Right lobe of liver (tissue), 6 donors: ENCODE results near the gene ZMYND10. TPM values are rescaled to one million over a fixed set of nuclear protein-coding genes. Genes with fewer than 3 reads are reported as not detected.
"Not testable (repeated sequence)": the region's sequence is repeated elsewhere in the genome, so short reads cannot be mapped to it uniquely, and the experiment has no call there.

Experiments used
- ATAC-seq, 4 donors: fragments of 200-7000 bp; cut with Tn5 transposase; one replicate each; pipeline ENCODE4 v1.9.1; 2020; ENCODE audit warnings: mild to moderate bottlenecking in 4 of 4, moderate library complexity in 4 of 4
- DNase-seq, 3 donors: peaks; one replicate each; pipeline ENCODE4 v3.0.0-alpha.2; 2020
- H3K27ac ChIP-seq, 3 donors: fragments of 200-600 bp; one replicate each; pipeline ENCODE4 v1.8.0; 2022
- H3K27me3 ChIP-seq, 2 donors: fragments of 200-600 bp; one replicate each; pipeline ENCODE4 v1.8.0; 2022
- H3K36me3 ChIP-seq, 4 donors: fragments of 200-600 bp; sonication (generic) in 1 of 4; one replicate each; pipeline versions ENCODE4 v1.5.1 to v1.8.0; 2017 to 2022; ENCODE audit warnings: control low read depth in 1 of 4
- H3K4me1 ChIP-seq, 4 donors: fragments of 200-600 bp; sonication (generic) in 1 of 4; one replicate each; pipeline versions ENCODE4 v1.5.1 to v1.8.0; 2017 to 2022; ENCODE audit warnings: control low read depth in 1 of 4
- H3K4me3 ChIP-seq, 3 donors: fragments of 200-600 bp; one replicate each; pipeline ENCODE4 v1.8.0; 2022
- H3K9me3 ChIP-seq, 4 donors: fragments of 200-600 bp; sonication (generic) in 1 of 4; one replicate each; pipeline versions ENCODE4 v1.5.1 to v1.8.0; 2017 to 2022; ENCODE audit warnings: control low read depth in 1 of 4
- POLR2A ChIP-seq: fragments of 450-650 bp; IDR thresholded peaks from one replicate; pipeline ENCODE4 v1.6.1; 2017; ENCODE audit warnings: antibody characterized with exemption, mild to moderate bottlenecking
- WGBS: methylation state at CpG from one replicate; pipeline ENCODE4 v1.1.6; 2018; ENCODE audit warnings: low coverage, low lambda C conversion rate; ENCODE audit not compliant: insufficient coverage; ENCODE audit errors: missing lambda C conversion rate; 5-methylcytosine and 5-hydroxymethylcytosine counted together
- intact Hi-C, 2 donors: fragments of 100-400 bp; cut with DNase I; formaldehyde crosslinking; loops; one replicate each; pipeline versions ENCODE4 v1.11.2 to v1.14.1; 2022
- total RNA-seq, 6 experiments: library from RNA; depleted of rRNA in 2 of 6; stranded (reverse); fragments of >200 nt in 2 of 6; fragmentation: NEBNext Ultra II Directional in 3 of 6; extraction: Animal tissue kit (Norgen Biotek cat#: 25700) in 3 of 6; gene quantifications; one replicate each; pipeline versions ENCODE4 v1.1.0 to v1.2.4, GENCODE V29; 2016 to 2023
- TF ChIP-seq, protein P1 (sequence below), 4 donors: fragments of 200-600 bp in 3 of 4; fragments of 450-650 bp in 1 of 4; IDR thresholded peaks; one replicate each; pipeline versions ENCODE4 v1.5.1 to v1.8.0; 2016 to 2022; ENCODE audit warnings: antibody characterized with exemption in 4 of 4, mild to moderate bottlenecking in 2 of 4
- donor health status: DM: no; HTN: yes; CAD: no.
- donor health status: DM: no; HTN: no; CAD: no.
- donor health status: DM: no; HTN: no; CAD: no.
- donor health status: DM: no; HTN: yes; CAD: no.
- donor health status: DM: no; HTN: yes; CAD: no.

The ZMYND10 gene
- total RNA-seq, 6 experiments from 2014 or later, result 0.25 to 0.70 (median 0.46) TPM

DNA sequence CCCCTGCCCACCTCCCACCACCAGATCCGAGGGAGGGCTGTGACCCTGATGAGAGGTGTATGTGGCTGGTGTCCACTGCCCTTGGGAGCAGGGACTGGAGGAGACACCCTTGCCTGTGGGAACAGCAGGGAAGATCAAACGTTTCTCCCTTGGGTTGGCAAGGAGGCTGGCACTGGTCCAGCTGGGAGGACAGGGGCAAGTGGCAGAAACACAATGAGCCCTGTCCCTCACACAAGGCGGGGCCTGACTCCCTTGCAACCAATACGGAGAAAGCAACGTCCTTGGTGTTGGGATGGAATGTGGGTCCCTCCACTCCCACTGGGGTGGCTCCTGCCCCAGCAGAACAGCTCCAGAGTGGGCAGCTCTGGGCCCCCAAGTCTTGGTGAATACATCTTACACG, 28.2 kb downstream of the ZMYND10 start:
- H3K9me3 ChIP-seq, result no peaks in the 10 kb centered on the region
- no peak for ATAC-seq

DNA sequence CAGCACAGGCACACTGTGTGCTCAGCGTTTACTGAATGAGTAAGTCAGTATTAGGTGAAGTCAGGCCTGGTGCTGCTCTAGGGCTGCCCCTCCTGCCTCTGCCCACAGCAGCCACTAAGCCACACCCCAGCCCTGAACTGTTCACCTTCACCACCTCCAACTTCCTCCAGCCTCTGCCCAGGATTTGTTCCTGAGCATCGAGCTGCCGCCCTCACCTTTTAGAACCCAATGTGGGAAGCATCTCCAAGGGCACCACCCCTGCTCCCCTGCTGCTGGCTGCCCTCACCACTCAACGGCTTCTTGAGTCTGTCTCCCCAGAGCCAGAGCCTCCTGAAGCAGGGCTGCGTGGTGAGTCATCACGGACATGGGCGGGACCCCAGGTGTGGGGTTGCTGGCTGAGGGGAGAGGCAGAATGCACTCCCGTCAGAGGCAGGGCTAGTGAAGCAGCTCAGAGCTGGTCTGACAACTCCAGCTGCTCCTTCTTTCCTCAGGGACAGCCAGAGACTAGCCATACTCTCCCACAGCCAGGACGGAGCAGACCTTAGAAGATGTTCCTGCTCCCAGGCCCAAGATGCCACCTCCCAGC, 28.8 kb downstream of the ZMYND10 start:
- ATAC-seq (no peak), DNase-seq (peak in 1 of 3 donors; percentile 32)
- TF ChIP-seq, protein P1, sequence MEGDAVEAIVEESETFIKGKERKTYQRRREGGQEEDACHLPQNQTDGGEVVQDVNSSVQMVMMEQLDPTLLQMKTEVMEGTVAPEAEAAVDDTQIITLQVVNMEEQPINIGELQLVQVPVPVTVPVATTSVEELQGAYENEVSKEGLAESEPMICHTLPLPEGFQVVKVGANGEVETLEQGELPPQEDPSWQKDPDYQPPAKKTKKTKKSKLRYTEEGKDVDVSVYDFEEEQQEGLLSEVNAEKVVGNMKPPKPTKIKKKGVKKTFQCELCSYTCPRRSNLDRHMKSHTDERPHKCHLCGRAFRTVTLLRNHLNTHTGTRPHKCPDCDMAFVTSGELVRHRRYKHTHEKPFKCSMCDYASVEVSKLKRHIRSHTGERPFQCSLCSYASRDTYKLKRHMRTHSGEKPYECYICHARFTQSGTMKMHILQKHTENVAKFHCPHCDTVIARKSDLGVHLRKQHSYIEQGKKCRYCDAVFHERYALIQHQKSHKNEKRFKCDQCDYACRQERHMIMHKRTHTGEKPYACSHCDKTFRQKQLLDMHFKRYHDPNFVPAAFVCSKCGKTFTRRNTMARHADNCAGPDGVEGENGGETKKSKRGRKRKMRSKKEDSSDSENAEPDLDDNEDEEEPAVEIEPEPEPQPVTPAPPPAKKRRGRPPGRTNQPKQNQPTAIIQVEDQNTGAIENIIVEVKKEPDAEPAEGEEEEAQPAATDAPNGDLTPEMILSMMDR (IDR thresholded peaks at IDR 0.05), result no peak
- no peak for TF ChIP-seq POLR2A
- Histone ChIP-seq H3K36me3 (peaks cover 0 to 20% (median 3%) of the 10 kb centered on the region in 4 donors), H3K27ac (no peak overlapping the region), H3K27me3 (no peaks in the 10 kb centered on the region), H3K4me3 (no peak overlapping the region), H3K4me1 (peaks cover 0 to 31% (median 6%) of the 10 kb centered on the region in 4 donors), H3K9me3 (no peaks in the 10 kb centered on the region)
- 76% methylated on average over 8 of the region's 9 CpGs for WGBS
- intact Hi-C loops, result loop anchor here in 1 of 2 donors (5.0 kb wide), 1 partner anchor 34 kb away; no protein-coding TSS in a partner anchor

More for the DNA sequence above, 28.2 kb downstream of the ZMYND10 start:
- H3K4me3 ChIP-seq, result no peak overlapping the region
- no peak for DNase-seq
- H3K27me3 ChIP-seq, result no peaks in the 10 kb centered on the region
- intact Hi-C loops, result loop anchor here in 1 of 2 donors (5.0 kb wide), 1 partner anchor 35 kb away; no protein-coding TSS in a partner anchor
- WGBS, result 40% methylated on average over 2 of the region's 6 CpGs
- no peak for TF ChIP-seq POLR2A
- TF ChIP-seq, protein P1 (IDR thresholded peaks at IDR 0.05), result no peak
- peaks cover 0 to 36% (median 9%) of the 10 kb centered on the region in 4 donors for H3K4me1 ChIP-seq
- H3K36me3 ChIP-seq, result peaks cover 0 to 20% (median 3%) of the 10 kb centered on the region in 4 donors
- no peak overlapping the region for H3K27ac ChIP-seq

DNA sequence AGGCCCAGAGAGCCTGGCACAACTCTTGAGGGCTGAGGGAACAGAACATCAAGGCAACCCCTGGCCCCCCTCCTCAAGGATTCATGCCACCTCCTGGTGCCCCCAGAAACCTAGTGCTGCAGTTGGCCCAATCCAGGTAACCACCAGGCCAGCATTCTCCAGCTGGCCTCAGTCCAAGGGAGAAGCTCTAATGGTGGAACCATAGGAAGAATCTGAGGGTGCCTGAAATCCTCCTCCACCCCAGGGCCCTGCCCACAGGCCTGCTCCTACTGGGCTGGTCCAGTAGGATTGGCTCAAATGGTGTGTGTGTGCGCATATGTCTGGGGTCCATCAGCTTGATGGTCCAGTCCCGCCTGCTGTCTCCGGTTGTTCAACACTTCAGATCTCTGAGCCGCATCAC, 30.7 kb downstream of the ZMYND10 start:
- peaks cover 0 to 20% (median 3%) of the 10 kb centered on the region in 4 donors for H3K36me3 ChIP-seq
- intact Hi-C loops, result loop anchor here in 1 of 2 donors (5.0 kb wide), 1 partner anchor 33 kb away; no protein-coding TSS in a partner anchor
- DNase-seq, result no peak
- peak in 1 of 4 donors; percentile 8 for ATAC-seq
- WGBS, result 100% methylated on average over 3 of the region's 4 CpGs
- H3K27ac ChIP-seq, result no peak overlapping the region
- no peaks in the 10 kb centered on the region for H3K9me3 ChIP-seq
- no peak for TF ChIP-seq POLR2A
- TF ChIP-seq, protein P1 (IDR thresholded peaks at IDR 0.05), result no peak
- no peak overlapping the region for H3K4me3 ChIP-seq
- H3K27me3 ChIP-seq, result no peaks in the 10 kb centered on the region
- peaks cover 0 to 28% (median 5%) of the 10 kb centered on the region in 4 donors for H3K4me1 ChIP-seq

DNA sequence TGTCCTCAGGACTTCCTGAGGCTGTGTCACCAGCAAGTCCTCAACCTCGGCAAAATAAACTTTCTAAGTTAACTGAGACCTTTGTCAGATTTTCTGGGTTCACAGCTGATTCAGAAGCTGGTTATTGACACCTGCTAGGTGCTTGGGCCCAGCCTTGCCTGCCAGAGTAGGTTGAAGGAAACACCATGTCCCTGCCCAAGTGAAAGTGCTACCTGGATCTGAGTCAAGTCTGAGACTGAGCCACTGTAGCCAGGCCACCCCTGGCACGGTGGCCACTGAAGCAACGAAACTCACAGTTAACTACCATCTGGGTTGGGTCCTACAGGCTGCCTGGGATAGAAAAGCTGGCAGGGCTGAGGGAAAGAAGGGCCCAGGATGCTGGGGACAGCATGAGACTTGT, 31.2 kb downstream of the ZMYND10 start:
- intact Hi-C loops, result no loop called here
- Histone ChIP-seq H3K27me3 (no peaks in the 10 kb centered on the region), H3K9me3 (no peaks in the 10 kb centered on the region), H3K36me3 (peaks cover 0 to 16% (median 3%) of the 10 kb centered on the region in 4 donors), H3K4me3 (no peak overlapping the region), H3K27ac (no peak overlapping the region), H3K4me1 (peaks cover 0 to 28% (median 6%) of the 10 kb centered on the region in 4 donors)
- ATAC-seq (peak in 2 of 4 donors; percentile 5 to 15), DNase-seq (no peak)
- TF ChIP-seq, protein P1 (IDR thresholded peaks at IDR 0.05), result no peak
- TF ChIP-seq POLR2A, result no peak
- 70% methylated on average over 2 of the region's 3 CpGs for WGBS

DNA sequence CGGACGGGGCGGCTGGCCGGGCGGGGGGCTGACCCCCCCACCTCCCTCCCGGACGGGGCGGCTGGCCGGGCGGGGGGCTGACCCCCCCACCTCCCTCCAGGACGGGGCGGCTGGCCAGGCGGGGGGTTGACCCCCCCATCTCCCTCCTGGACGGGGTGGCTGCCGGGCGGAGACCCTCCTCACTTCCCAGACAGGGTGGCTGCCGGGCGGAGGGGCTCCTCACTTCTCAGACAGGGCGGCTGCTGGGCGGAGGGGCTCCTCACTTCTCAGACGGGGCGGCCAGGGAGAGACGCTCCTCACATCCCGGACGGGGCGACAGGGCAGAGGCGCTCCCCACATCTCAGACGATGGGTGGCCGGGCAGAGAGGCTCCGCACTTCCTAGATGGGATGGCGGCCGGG, 33.5 kb downstream of the ZMYND10 start:
- DNase-seq, H3K4me3 ChIP-seq, intact Hi-C loops, H3K9me3 ChIP-seq, H3K27ac ChIP-seq, H3K36me3 ChIP-seq, ATAC-seq, H3K27me3 ChIP-seq: not testable (repeated sequence)
- 95% methylated on average over 8 of the region's 32 CpGs for WGBS
- peaks cover 0 to 12% (median 6%) of the 10 kb centered on the region in 4 donors for H3K4me1 ChIP-seq
